ENCODE results near the gene AMIGO1. TPM values are rescaled to one million over a fixed set of nuclear protein-coding genes. Genes with fewer than 3 reads are reported as not detected.

Gene AMIGO1
- total RNA-seq, 1 experiment from 2014 or later: 0.10 TPM

- TF ChIP-seq CTCF (IDR thresholded peaks at IDR 0.05 in 2 of 3, conservative IDR thresholded peaks at IDR 0.05 in 1 of 3; ENCODE audit: borderline replicate concordance in 1 of 3, insufficient read depth in 1 of 3, low read depth in 2 of 3, low read length in 2 of 3): peak; percentile 77 to 98 (median 85)
- TF ChIP-seq POLR2AphosphoS5 (IDR thresholded peaks at IDR 0.05; ENCODE audit: low read depth, low read length): peak; percentile 84
- peak; percentile 49 for TF ChIP-seq RAD21 (IDR thresholded peaks at IDR 0.05; ENCODE audit: low read depth)
- TF ChIP-seq ZFX (IDR thresholded peaks at IDR 0.05): peak; percentile 29; the same call in 1 of the 2 replicates
- TF ChIP-seq POLR2A (IDR thresholded peaks at IDR 0.05; ENCODE audit: borderline replicate concordance, extremely low read depth, insufficient read depth, insufficient read length): peak; percentile 68
- peak; percentile 82 for TF ChIP-seq MAX (IDR thresholded peaks at IDR 0.05)
Observed at GRCh38 chr1:109493805-109494539, 15.6 kb downstream of the AMIGO1 start, which contains the start of gene CYB561D1 (continued).

GRCh38 chr1:109493227-109493626, 16.3 kb downstream of the AMIGO1 start:
- Histone ChIP-seq H3K79me2 (ENCODE audit: insufficient read depth, low read length) (no peaks in the 10 kb centered on the region; the same call in 1 of the 2 replicates), H3K4me1 (ENCODE audit: control insufficient read depth in 1 of 2, insufficient read depth in 2 of 2, low read length in 2 of 2) (peaks cover 10 to 14% of the 10 kb centered on the region in 2 experiments; a peak in 2 of 4 replicates), H2AFZ (ENCODE audit: low read depth, low read length, poor library complexity, severe bottlenecking) (no peak overlapping the region), H3K4me2 (ENCODE audit: low read length) (peak overlapping the region; percentile 63), H4K20me1 (ENCODE audit: insufficient read depth) (no peaks in the 10 kb centered on the region), H3K9me3 (ENCODE audit: control insufficient read depth in 1 of 2, insufficient read depth in 1 of 2, low read depth in 1 of 2, low read length in 2 of 2) (no peaks in the 10 kb centered on the region), H3K27me3 (ENCODE audit: insufficient read depth, low read length) (no peaks in the 10 kb centered on the region), H3K36me3 (ENCODE audit: control insufficient read depth in 1 of 2, insufficient read depth in 2 of 2, low read length in 2 of 2) (peaks cover 4 to 5% of the 10 kb centered on the region in 2 experiments; a peak in 1 of 4 replicates), H3K9ac (ENCODE audit: low read length) (peak overlapping the region; percentile 60; the same call in 1 of the 2 replicates), H3K4me3 (replicated peaks in 1 of 2; ENCODE audit: low read depth in 1 of 2, low read length in 2 of 2) (peak overlapping the region in 1 of 2 experiments; percentile 90; a peak in 1 of 4 replicates), H3K9me2 (ENCODE audit: insufficient read depth) (no peaks in the 10 kb centered on the region), H3K27ac (ENCODE audit: low read depth, low read length) (peak overlapping the region; percentile 61; the same call in 1 of the 2 replicates)
- intact Hi-C loops (cut with micrococcal nuclease): no loop called here
- no peak for TF ChIP-seq CTCF (IDR thresholded peaks at IDR 0.05 in 2 of 3, conservative IDR thresholded peaks at IDR 0.05 in 1 of 3; ENCODE audit: borderline replicate concordance in 1 of 3, insufficient read depth in 1 of 3, low read depth in 2 of 3, low read length in 2 of 3)
- TF ChIP-seq SRF (IDR thresholded peaks at IDR 0.05; ENCODE audit: low read depth): no peak
- no peak for TF ChIP-seq YY1 (IDR thresholded peaks at IDR 0.05; ENCODE audit: extremely low read depth, insufficient replicate concordance, low read depth, low read length)
- TF ChIP-seq JUND (IDR thresholded peaks at IDR 0.05): no peak
- TF ChIP-seq ELF1 (IDR thresholded peaks at IDR 0.05; ENCODE audit: borderline replicate concordance, low read depth): no peak
- POLR2A ChIA-PET: interaction anchor here (0.6 to 1.6 kb wide), 2 partner anchors 20 to 67 kb away, joined by 3 to 4 read pairs; partner anchors contain the start of gene PSMA5
- DNase-seq (ENCODE audit: low read depth, low spot score) (no peak), ATAC-seq (no peak)
- CTCF ChIA-PET: interaction anchor here (1.4 to 7.1 kb wide), 5 partner anchors 9 to 53 kb away, joined by 3 to 146 read pairs (median 7); no protein-coding TSS in a partner anchor
- BruUV-seq (replicated peaks): no TSS peak
- RAD21 ChIA-PET (ENCODE audit: low non-redundant PET in 1 of 2, low total read pairs in 2 of 2, uncharacterized antibody in 2 of 2, unreplicated experiment in 2 of 2): no interaction called here
